ELF-1 (cell line): ENCODE measurements around the gene NNT.
"Not testable (repeated sequence)": the region's sequence is repeated elsewhere in the genome, so short reads cannot be mapped to it uniquely, and the experiment has no call there.

Experiments used
- DNase-seq: peaks from one replicate; pipeline ENCODE4 v3.0.0-alpha.2; 2016; ENCODE audit warnings: low read depth, low spot score

NNT gene

GRCh38 chr5:43704243-43704642, 101.3 kb downstream of the NNT start:
- DNase-seq = no peak

- not testable (repeated sequence) for DNase-seq
Measured at GRCh38 chr5:43706576-43706975, 103.6 kb downstream of the NNT start.

DNA sequence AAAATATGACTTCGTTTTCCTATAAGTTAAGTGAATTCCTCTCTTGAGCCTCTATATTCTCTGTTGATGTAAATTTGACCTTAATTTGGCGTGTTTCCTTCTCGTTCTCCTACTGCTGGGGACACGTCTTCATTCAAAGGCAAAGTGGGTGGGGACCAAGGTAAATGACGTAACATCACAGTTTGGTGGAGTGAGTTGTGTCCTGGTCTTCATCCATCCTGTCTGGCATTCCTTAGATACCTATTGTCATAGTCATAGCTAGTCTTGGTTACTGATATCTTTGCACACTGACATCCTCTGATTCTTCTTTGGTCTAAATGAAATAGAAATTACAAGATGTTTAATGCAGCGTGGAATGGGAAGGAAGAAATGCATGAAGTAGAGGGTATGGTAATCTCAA, 108.5 kb downstream of the NNT start:
- peak; percentile 51 for DNase-seq

- DNase-seq = no peak
Measured at GRCh38 chr5:43712081-43712480, 109.1 kb downstream of the NNT start.

DNA sequence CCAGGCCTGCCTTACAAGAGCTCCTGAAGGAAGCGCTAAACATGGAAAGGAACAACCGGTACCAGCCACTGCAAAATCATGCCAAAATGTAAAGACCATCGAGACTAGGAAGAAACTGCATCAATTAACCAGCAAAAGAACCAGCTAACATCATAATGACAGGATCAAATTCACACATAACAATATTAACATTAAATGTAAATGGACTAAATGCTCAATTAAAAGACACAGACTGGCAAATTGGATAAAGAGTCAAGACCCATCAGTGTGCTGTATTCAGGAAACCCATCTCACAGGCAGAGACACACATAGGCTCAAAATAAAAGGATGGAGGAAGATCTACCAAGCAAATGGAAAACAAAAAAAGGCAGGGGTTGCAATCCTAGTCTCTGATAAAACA, 116.8 kb downstream of the NNT start:
- DNase-seq = not testable (repeated sequence)

DNA sequence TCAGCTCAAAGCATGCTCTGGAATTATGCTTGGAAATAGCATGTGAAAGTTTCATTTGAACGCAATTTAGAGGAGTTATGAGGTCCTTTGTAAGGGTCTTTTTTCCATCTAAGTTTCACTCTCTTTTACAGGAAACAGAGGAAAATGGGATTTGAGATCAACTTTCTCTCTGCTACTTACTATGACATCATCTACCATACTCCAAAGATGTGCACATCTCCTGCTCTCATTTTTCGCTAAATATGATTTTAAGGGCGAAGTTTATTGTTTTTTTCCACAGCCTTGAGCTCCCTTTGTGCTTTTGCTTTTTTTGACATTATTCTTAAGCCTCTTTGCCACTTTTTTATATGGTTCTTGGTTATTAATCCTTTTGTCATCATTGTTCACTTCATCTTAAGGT, 125.6 kb downstream of the NNT start:
- no peak for DNase-seq

DNA sequence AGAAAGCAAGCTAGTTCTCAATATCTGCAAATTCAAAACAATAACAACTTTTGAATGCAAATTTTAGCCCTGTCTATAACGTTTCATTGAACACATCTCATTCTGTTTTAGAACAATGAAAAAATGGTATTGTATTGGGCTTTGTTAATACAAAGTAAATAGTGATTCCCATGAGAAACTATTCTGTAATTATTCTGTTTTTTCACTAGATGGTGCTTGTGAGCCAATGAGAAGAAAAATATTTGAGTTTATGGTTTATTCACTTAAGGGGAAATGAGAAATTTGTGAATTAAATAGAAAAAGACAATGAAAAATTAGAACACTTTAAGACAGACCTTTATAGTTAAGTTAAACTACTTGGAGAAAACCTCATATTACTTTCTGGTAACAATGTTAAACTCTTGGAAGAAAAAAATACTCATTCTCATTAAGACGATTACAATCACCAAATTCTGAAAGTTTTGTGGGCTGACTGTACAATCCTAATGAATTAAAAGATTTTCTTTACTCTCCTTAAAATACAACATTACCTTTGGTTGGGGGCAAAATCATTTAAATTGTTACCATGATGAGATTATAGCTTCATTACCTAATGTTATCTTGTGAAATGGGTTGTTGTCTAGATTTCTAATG, 127.0 kb downstream of the NNT start:
- no peak for DNase-seq

GRCh38 chr5:43730832-43731342, 127.9 kb downstream of the NNT start:
- DNase-seq = no peak

DNA sequence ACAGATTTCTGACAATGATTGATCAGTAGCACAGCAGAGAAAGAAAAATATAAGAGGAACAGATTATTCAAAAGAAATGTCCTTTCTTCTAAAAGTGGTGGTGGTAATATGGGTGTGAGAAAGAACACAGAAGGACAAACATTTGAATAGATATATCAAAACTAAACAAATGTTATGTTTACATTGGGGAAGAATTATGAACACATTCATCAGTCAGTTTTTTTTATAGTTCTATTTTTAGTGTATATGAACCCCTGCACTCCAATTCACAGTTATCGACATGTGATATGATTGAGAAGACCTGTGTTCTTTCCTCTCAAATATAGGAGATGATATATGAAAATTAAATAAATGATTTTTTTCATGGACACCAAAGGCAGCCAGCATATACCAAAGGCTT, 128.6 kb downstream of the NNT start:
- no peak for DNase-seq

DNA sequence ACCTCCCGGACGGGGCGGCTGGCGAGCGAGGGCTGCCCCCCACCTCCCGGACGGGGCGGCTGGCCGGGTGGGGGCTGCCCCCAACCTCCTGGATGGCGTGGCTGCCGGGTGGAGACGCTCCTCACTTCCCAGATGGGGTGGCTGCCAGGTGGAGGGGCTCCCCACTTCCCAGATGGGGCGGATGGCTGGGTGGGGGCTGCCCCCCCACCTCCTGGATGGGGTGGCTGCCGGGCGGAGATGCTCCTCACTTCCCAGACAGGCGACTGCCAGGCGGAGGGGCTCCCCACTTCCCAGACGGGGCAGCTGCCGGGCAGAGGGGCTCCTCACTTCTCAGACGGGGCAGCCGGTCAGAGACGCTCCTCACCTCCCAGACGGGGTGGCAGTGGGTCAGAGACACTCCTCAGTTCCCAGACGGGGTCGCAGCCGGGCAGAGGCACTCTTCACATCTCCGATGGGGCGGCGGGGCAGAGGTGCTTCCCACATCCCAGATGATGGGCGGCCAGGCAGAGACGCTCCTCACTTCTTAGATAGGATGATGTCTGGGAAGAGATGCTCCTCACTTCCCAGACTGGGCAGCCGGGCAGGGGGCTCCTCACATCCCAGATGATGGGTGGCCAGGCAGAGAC, 143.1 kb downstream of the NNT start:
- DNase-seq = not testable (repeated sequence)

DNA sequence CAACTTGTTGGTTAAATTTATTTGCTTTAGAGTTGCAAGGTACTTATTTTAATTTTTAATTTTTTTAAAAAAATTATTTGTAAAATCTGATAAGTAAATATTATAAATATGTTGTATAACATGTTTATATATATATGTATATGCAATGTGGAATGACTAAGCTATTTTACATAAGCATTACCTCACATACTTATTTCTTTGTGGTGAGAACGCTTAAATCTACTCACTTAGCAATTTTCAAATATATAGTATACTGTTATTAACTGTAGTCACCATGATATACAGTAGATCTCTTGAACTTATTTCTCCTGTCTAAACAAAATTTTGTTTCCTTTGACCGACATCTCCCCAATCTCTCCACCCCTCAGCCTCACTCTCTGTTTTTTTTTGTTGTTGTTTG, 147.8 kb downstream of the NNT start:
- DNase-seq = no peak

DNA sequence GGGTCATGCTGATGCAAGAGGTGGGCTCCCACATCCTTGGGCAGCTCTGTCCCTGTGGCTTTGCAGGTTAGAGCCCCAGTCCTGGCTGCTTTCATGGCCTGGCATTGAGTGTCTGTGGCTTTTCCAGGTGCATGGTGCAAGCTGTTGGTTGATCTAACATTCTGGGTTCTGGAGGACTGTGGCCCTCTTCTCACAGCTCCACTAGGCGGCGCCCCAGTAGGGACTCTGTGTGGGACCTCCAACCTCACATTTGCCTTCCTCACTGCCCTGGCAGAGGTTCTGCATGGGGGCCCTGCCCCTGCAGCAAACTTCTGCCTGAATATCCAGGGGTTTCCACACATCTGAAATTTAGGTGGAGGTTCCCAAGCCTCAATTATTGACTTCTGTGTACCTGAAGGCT, 150.1 kb downstream of the NNT start:
- DNase-seq = no peak
